GM12874 (cell line): ENCODE results near the gene DHRS7.

ENCODE experiments used
- CTCF ChIP-seq: IDR thresholded peaks from 2 replicates; pipeline ENCODE4 v1.5.1; 2011; ENCODE audit warnings: low read depth, mild to moderate bottlenecking, control low read depth, low read length, moderate library complexity; ENCODE audit not compliant: insufficient read depth

The DHRS7 gene

GRCh38 chr14:60095231-60095630 lies 70.0 kb downstream of the DHRS7 start:
- no peak for TF ChIP-seq CTCF

GRCh38 chr14:60094306-60094897 lies 70.8 kb downstream of the DHRS7 start:
- TF ChIP-seq CTCF, result no peak
